ENCODE data around the gene SLC7A5.

Gene SLC7A5

DNA sequence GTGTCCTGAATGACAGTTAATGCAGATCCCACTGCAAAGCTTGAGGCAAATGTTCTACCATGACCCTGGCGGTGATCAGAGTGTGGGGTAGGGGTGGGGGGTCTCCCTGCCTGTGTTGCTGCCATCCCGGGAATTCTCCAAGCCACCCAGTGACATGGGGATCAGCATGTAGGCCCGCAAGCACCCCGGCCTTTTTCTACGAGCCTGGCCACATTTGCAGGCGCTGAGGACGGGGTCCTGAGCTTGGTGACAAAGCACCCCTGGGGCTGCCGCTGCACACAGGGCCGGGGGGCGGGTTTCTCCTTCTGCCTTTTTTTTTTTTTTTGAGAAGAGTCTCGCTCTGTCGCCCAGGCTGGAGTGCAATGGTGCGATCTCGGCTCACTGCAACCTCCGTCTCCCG lies 35.8 kb downstream of the SLC7A5 start:
- ChIA-PET POLR2A (ENCODE audit: low non-redundant PET) (interaction anchor here (0.6 kb wide), 1 partner anchor 54 kb away, joined by 5 read pairs; no protein-coding TSS in a partner anchor), CTCF (interaction anchor here (6.6 kb wide), 1 partner anchor 54 kb away, joined by 37 read pairs; no protein-coding TSS in a partner anchor)
- TF ChIP-seq, protein P1, sequence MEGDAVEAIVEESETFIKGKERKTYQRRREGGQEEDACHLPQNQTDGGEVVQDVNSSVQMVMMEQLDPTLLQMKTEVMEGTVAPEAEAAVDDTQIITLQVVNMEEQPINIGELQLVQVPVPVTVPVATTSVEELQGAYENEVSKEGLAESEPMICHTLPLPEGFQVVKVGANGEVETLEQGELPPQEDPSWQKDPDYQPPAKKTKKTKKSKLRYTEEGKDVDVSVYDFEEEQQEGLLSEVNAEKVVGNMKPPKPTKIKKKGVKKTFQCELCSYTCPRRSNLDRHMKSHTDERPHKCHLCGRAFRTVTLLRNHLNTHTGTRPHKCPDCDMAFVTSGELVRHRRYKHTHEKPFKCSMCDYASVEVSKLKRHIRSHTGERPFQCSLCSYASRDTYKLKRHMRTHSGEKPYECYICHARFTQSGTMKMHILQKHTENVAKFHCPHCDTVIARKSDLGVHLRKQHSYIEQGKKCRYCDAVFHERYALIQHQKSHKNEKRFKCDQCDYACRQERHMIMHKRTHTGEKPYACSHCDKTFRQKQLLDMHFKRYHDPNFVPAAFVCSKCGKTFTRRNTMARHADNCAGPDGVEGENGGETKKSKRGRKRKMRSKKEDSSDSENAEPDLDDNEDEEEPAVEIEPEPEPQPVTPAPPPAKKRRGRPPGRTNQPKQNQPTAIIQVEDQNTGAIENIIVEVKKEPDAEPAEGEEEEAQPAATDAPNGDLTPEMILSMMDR (conservative IDR thresholded peaks at IDR 0.05; ENCODE audit: low read depth) = no peak
- peak overlapping the region; percentile 98 for H3K27ac ChIP-seq
- DNase-seq (ENCODE audit: low spot score) = no peak

GRCh38 chr16:87832741-87833502 lies 36.4 kb downstream of the SLC7A5 start:
- ChIA-PET CTCF (interaction anchor here (0.7 to 6.6 kb wide), 4 partner anchors 38 to 695 kb away, joined by 3 to 37 read pairs (median 3); no protein-coding TSS in a partner anchor), POLR2A (ENCODE audit: low non-redundant PET) (interaction anchor here (0.6 kb wide), 1 partner anchor 53 kb away, joined by 5 read pairs; no protein-coding TSS in a partner anchor)
- peak overlapping the region; percentile 98 for H3K27ac ChIP-seq
- TF ChIP-seq, protein P1 (conservative IDR thresholded peaks at IDR 0.05; ENCODE audit: low read depth) = no peak
- DNase-seq (ENCODE audit: low spot score) = no peak

DNA sequence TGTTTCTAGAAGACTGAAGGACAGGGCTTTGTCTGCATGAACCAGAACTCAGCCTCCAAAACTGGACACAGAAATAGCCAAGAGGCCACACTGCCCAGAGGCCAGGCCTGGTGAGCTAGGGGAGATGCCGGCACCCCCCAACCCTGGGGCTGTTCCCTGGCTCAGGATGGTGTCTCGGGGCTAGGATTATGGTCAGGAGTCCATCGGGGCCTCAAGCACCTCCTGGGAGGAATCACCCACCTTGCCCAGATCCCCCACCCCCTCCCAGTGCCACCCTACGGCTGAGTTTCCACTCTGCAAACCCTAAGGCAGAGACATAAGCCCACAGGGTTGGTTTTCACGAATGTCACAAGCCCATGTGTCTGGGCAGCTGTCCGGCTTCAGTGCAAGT lies 37.2 kb downstream of the SLC7A5 start:
- CTCF ChIA-PET = interaction anchor here (1.1 to 1.2 kb wide), 3 partner anchors 18 to 53 kb away, joined by 3 to 6 read pairs (median 3); no protein-coding TSS in a partner anchor
- H3K27ac ChIP-seq = peak overlapping the region; percentile 98
- DNase-seq (ENCODE audit: low spot score) = no peak
- POLR2A ChIA-PET (ENCODE audit: low non-redundant PET) = no interaction called here
- TF ChIP-seq, protein P1 (conservative IDR thresholded peaks at IDR 0.05; ENCODE audit: low read depth) = no peak

DNA sequence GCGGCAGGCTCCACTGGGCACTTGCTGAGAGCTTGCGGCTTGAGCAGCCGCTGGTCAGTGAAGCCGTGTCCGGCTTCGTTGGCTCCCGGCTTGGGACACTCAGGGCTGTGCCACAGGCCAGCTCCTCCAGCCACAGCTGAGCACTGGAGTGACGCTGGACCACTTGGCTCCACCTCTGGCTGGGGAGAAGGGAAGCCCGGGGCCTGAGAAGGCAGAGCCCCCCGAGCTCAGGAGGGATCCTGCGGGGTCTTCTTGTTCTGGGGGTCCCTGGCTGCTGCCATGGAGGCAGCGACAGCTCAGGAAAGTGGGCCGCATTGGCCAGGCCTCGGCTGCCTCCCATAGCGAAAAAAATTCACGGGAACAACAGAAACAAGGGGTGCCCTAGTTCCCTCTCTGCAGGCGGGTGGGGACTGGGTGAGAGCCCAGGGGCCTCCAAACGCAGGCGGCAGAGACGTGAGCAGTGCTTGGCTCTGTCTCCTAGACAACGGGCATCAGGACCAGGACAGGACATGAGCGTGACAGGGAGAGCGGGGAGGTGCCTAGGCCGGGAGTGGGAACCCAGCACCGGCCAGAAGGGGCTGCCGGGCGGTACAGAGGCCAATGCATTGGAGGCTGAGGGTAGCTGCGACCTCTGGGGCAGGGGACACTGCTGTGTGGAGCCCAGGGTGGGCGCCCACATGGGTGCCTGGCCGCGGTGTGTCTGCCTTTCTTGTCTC lies 37.7 kb downstream of the SLC7A5 start:
- ChIA-PET CTCF (interaction anchor here (1.2 kb wide), 2 partner anchors 18 to 53 kb away, joined by 4 to 6 read pairs; no protein-coding TSS in a partner anchor), POLR2A (ENCODE audit: low non-redundant PET) (no interaction called here)
- no peak for DNase-seq (ENCODE audit: low spot score)
- H3K27ac ChIP-seq = peak overlapping the region; percentile 98
- TF ChIP-seq, protein P1 (conservative IDR thresholded peaks at IDR 0.05; ENCODE audit: low read depth) = no peak

DNA sequence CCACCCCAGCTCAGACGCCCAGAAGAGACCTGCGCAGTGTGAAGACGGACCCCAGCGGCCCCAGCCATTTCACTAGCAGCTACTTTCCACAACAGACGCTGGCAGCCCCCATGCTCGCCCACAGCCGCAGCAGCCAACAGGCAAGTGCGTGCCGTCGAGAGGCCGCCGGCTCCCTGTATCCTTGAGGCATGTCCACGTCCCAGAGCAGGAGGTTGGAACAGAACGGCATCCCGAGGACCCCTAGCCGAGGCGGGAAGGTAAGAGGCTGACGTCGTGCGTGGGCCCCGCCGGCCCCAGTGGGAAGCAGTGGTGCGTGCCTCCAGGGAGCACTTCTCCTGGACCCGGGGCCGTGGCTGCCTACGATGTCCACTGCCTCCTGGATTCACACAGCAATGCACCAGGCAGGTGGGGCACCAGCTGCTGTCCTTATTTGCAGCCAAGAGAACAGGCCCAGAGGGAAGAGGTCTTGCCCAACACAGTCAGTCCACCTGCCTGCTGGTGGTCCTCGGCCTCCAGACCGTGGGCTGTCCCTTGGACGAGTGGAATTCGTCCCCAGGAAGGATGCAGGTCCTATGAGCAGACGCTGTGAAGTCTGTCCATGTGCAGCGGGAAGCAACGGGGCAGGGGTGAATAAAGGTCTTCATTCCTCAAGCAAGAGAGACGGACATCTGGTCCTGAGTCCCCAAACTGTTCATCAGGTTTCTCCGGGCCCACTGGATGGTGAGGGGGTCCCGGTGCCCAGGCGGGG lies 38.5 kb downstream of the SLC7A5 start:
- DNase-seq (ENCODE audit: low spot score) = no peak
- peak overlapping the region; percentile 98 for H3K27ac ChIP-seq
- TF ChIP-seq, protein P1 (conservative IDR thresholded peaks at IDR 0.05; ENCODE audit: low read depth) = no peak
- POLR2A ChIA-PET (ENCODE audit: low non-redundant PET) = no interaction called here
- CTCF ChIA-PET = interaction anchor here (1.2 kb wide), 2 partner anchors 19 to 52 kb away, joined by 4 to 6 read pairs; no protein-coding TSS in a partner anchor
